Erythroblast (primary cell): ENCODE measurements around the gene HNRNPC.

Source experiments
- GATA1 ChIP-seq: IDR thresholded peaks from 2 replicates; pipeline ENCODE4 v1.6.1; 2011; ENCODE audit warnings: low read depth, mild to moderate bottlenecking, control low read depth, low read length, moderate library complexity
- POLR2A ChIP-seq: IDR thresholded peaks from 2 replicates; pipeline ENCODE4 v1.6.1; 2011; ENCODE audit warnings: mild to moderate bottlenecking, low read length

DNA sequence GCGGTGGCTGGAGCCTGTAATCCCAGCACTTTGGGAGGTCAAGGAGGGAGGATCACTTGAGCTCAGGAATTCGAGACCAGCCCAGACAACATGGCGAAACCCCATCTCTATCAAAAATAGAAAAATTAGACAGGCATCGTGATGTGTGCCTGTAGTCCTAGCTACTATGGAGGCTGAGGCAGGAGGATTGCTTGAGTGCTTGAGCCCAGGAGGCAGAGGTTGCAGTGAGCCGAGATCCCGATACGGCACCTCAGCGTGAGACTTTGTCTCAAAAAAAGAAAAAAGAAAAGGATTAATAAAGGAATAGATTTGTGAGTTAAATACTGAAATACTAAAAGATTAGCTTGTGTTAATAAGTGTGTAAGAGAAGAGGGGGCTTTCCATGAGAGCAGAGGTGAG lies 40.0 kb upstream of the HNRNPC start:
- TF ChIP-seq POLR2A (no peak), GATA1 (no peak)
